C4-2B (cell line): ENCODE measurements around the gene ATG10.

Source experiments
- CTCF ChIP-seq: fragments of 450-650 bp; conservative IDR thresholded peaks from 2 replicates; pipeline ENCODE4 v1.5.1; 2017; ENCODE audit warnings: mild to moderate bottlenecking
- ZFX ChIP-seq: fragments of 450-650 bp; IDR thresholded peaks from 2 replicates; pipeline ENCODE4 v1.6.1; 2017

DNA sequence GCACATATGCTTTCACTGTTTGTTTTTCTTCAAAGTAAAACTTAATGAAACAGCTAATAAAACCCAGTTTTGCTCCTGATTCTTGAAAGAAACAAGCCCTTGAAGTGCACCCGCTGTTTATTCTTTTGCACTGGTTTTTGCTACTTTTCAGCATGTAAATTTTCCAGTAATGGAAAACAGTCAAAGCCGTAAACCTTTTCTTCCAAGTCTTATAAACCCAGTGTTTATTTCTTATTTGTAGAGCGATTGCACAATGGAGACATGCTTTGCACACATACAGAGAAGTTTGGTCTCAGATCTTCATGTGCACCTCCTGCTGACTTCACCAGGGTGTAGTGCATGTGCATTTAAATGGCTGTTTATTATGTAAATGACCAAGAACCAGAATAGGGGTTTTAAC, 51.8 kb downstream of the ATG10 start:
- no peak for TF ChIP-seq CTCF
- TF ChIP-seq ZFX: no peak
